AG09319 (cell line): Measurements from ENCODE around the gene ASTN2.

Experiments used
- DNase-seq: peaks from one replicate; pipeline ENCODE4 v3.0.0-alpha.2; 2010; ENCODE audit warnings: low read depth; ENCODE audit errors: extremely low read depth
- CTCF ChIP-seq: IDR thresholded peaks from 2 replicates; pipeline ENCODE4 v1.5.1; 2011; ENCODE audit warnings: low read depth, mild to moderate bottlenecking, inconsistent platforms, low read length, moderate library complexity

The ASTN2 gene

GRCh38 chr9:116641292-116642059, 773.4 kb downstream of the ASTN2 start:
- no peak for TF ChIP-seq CTCF
- no peak for DNase-seq

GRCh38 chr9:116639251-116639741, 775.6 kb downstream of the ASTN2 start:
- no peak for TF ChIP-seq CTCF
- DNase-seq, result no peak

- TF ChIP-seq CTCF, result no peak
Measured at GRCh38 chr9:116635908-116636307, 778.9 kb downstream of the ASTN2 start.

GRCh38 chr9:116632990-116633838, 781.6 kb downstream of the ASTN2 start:
- no peak for DNase-seq
- no peak for TF ChIP-seq CTCF

More at GRCh38 chr9:116635908-116636307, 778.9 kb downstream of the ASTN2 start:
- DNase-seq, result no peak

- TF ChIP-seq CTCF, result no peak
- DNase-seq, result no peak
Measured at GRCh38 chr9:116629634-116630033, 785.2 kb downstream of the ASTN2 start.

- no peak for TF ChIP-seq CTCF
- DNase-seq, result no peak
Measured at GRCh38 chr9:116628716-116629115, 786.1 kb downstream of the ASTN2 start.

- no peak for DNase-seq
- TF ChIP-seq CTCF, result no peak
Measured at GRCh38 chr9:116627433-116627832, 787.4 kb downstream of the ASTN2 start.
